Right lung (tissue), 5 donors: ENCODE data around the gene MARCO. TPM values are rescaled to one million over a fixed set of nuclear protein-coding genes. Genes with fewer than 3 reads are reported as not detected.
A peak's percentile ranks its signal among the peaks of the same experiment; 100 is the strongest.
"Not testable (repeated sequence)": the region's sequence is repeated elsewhere in the genome, so short reads cannot be mapped to it uniquely, and the experiment has no call there.

Source experiments
- DNase-seq, 2 donors: peaks; one replicate each; pipeline ENCODE4 v3.0.0-alpha.2; 2013
- polyA plus RNA-seq, 5 donors: library from polyadenylated mRNA; unstranded; fragments of 120-200 nt; gene quantifications; one replicate each; pipeline versions ENCODE4 v1.2.1 to v1.2.3, GENCODE V29; 2013; ENCODE audit warnings: inconsistent platforms in 1 of 5, low replicate concordance in 1 of 5; ENCODE audit not compliant: insufficient read length in 5 of 5, insufficient read depth in 1 of 5

MARCO gene
- polyA plus RNA-seq, 5 donors = 0.31 to 0.48 (median 0.36) TPM; not detected in 1

DNA sequence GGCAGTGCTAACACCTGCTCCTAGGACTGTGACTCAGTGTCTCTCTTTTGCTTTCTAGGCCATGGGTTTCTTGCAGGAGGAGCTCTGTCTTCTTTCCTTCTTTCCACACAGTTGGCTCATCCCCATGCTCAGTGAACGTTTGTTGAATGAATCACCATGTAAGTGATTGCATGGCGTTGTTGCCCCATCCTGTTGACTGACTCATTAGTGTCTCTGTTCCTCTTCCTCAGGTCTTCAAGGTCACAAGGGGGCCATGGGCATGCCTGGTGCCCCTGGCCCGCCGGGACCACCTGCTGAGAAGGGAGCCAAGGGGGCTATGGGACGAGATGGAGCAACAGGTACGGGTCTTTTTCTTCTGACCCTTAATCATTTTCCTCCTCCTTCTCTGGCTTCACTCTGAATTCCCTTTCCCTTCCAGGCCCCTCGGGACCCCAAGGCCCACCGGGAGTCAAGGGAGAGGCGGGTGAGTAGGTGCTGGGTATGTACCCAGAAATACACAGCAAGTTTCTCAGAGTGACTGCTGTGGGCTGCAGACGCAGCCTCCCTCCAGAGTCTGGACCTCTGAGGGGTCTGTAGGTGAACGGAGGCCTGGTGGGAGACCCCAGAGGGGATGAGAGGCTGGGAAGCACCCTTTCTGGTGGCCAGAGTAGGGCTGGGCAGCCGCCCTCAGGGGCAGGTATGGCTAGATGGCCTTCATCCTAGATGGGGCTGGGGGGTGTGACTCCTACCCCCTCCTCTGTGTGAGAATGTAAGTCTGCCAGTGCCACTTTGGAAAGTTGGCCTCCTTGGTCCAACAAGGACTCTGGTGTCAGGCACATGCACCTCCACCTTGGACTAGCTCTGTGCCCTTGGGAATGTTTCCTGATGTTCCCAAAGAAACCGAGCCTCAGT, 32.4 kb downstream of the MARCO start:
- no peak for DNase-seq

DNA sequence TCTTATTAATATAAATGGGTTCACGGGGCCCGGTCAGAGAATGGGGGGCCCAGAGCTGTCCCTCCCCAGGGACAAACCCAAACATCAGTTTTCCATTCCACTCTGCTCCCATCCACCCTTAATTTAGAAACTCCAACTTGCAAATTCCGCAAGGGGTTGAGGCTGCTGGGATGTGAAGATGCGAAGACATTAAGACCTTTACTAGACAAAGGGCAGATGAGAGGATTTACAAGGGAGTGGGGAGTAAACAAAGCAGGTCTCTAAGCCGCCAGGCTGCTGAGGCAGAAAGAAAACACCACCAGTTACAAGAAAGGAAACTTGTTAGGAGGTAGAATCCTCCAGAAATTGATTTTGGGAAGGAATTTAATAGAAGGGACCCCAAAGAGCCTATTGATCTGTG, 33.1 kb downstream of the MARCO start:
- no peak for DNase-seq

DNA sequence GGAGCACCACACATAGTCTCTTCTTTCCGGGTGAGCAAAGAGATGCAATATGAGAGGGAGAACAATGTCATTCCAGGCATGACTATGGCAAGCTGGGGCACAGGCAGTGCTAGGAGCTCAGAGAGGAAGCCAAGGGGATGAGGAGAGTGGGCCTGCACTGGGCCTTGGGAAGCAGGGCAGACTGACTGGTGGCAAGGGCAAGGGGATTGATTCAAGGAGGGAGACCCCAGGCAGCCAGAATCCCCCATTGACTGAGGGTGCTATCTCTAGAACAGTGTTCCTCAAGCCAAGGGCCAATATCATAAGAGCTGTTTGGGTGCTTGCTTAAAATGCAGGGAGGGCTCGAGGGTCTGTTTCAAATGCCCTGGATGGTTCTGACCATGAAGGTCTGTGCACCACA, 36.1 kb downstream of the MARCO start:
- DNase-seq = no peak

DNA sequence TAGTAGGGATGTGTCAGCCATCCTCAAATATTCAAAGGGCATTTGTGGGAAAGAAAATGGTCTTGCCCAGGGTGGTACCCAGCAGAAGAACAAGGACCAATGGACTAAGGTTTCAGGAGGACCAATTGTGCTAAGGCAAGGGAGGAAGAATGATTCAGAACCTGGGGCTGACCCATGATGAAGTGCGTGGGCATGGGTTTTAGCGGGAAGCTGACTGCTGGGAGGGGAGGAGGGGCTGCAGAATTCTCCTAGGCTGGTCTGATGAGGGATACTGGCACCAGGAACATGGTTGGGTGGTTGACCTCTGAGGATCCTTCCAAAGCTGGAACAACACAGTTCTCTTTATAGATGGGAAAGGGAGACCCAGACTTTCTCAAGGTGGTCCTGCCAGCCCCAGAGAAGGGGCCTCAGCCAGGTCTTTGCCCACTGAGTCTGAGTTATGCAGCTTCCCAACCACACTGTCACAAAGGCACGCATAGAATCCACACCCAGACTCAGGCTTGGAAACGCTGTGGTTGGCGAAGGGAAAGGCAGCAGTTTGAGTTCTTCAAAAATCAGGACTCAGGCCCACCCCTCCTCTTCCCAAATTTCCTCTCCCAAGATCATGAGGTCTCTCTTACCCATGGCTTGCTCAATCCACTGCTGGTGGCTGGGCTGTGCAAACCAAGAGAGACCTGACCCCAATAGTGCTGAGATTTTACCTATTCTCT, 37.3 kb downstream of the MARCO start:
- DNase-seq = no peak

DNA sequence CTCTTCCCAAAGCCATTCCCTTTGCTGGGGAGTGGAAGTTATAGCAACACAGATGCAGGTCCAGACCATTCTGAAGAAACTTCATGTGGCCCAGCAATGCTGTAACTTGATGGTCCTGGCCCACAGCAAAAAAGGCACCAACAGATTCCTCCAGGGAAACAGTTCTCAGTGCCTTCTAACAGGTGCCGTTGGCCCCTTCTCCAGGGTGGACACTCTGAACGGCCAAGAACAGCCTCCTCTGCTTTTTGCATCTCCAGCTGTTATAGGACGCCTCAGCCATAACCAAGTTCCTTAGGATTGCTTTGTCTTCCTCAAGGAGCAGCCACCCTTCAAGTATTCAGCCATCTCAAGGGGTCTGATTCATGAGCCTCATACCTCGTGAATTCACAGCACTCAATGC, 38.0 kb downstream of the MARCO start:
- DNase-seq = no peak

DNA sequence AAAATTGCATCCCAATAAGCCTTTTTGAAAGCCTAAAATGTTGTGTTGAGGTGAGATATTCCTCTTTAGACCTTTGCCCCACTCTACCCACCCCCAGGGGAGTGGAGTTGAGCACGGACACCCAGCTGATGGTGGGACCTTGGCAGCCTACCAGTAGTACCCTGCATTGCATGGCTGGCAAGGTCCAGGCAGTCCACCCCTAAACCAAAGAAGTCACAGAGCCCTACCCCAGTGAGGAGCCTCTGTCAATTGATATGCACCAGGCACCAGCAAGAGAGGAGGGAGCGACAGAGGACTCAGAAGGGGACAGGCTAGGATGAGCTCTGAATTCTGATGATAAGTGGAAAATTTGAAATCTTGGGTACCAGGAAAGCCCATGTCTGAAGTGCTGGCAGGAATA, 38.6 kb downstream of the MARCO start:
- no peak for DNase-seq

DNA sequence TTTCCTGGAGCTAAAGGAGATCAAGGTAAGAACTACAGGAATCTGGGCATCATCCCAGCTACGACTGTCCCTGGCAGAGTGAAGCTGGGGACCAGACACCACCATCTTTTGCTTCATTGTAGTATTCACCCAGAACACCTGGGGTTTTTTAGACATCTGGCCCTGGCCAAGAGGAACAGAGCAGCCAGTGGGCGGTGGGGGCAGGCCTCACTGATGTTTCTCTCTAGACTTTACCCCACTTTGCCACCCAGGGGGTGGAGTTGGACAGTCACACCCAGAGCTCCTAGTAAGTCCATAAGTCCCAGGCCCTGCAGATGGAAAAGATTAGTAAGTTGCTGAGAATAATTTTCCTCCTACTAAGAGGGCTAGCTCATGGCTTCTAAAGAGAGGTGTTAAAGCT, 39.6 kb downstream of the MARCO start:
- DNase-seq = no peak

DNA sequence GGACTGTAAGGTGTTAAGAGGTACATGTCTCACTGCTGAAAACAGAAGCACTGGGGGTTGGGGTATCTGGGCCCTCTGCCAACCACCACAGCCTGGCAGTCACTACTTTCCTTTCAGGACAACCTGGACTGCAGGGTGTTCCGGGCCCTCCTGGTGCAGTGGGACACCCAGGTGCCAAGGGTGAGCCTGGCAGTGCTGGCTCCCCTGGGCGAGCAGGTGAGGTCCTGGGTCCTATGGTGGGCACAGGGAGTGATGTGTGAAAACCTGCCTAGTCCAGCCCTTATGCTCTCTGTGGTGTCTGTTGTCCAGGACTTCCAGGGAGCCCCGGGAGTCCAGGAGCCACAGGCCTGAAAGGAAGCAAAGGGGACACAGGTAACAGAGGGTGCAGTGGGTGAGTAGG, 40.0 kb downstream of the MARCO start:
- peak in 1 of 2 donors; percentile 9 for DNase-seq

DNA sequence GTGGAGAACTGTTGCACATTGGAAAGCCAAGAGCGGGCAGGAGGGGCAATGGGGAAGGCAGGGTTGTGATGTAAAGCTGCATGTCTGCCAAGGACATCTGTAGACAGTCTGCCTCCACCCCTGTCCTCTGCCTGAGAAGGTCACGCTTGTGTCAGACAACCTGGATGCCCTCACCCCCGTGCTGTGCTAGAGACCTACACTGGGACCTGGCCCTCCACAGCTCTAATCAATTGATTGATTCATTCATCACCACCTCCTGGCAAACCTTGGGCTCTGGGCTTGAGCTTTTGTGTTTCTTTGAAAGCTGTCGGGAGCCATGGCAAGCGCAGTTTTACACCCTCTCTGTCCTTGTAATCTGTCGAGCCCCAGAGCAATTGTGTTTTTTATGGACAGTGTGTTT, 41.1 kb downstream of the MARCO start:
- DNase-seq = no peak

DNA sequence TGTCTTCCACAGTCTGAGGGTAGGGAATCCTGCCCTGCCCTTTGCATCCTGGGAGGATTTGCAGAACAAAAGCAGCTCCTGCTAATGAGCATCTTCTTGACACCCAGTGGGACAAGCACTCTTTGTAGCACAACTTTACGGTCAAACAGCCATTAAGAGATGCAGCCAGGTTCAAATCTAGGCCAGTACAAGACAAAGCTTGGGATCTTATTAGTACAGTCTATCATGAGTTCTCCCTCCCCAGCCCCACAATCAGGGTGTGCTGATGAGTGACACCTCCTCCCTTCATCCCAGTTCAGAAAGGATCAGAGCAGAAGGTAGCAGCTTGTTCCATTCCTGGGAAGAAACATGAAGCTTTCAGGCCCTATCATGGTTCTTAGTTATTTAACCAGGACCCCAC, 41.9 kb downstream of the MARCO start:
- DNase-seq = no peak

DNA sequence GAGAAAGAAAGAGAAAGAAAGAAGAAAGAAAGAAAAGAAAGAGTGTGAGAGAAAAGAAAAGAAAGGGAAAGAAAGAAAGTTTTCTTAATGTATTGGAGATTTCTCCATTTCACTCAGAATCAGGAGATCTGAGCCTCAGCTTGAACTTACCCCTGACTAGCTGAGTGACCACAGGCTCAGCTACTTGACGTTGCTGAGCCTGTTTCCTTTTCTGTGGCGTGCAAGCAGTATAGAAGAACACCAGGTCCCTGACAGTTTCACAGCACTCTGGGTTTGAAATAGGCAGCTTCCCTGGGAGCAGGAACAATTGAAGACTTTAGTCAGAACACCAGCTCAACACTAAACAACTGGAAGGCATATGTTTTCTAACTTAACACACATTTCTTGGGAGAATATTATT, 44.7 kb downstream of the MARCO start:
- DNase-seq = no peak

DNA sequence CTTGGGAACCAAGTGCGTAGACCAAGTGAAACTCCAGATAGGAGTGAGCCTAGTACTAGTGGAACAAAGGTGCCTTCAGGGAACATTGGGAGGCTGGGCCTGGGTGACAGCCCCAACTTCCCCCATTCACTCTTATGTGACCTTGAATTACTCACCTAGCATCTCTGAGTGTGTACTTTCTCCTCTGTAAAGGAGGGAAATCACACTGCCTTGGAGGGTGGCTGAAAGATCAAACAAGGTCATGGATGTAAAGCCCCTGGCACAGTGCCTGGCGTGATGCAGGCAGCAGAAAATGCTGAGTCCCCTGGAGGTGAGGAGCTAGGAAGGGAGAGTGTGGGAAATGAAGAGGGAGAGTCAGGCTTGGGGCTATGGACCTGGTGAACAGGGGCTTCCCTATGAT, 45.9 kb downstream of the MARCO start:
- DNase-seq = no peak

DNA sequence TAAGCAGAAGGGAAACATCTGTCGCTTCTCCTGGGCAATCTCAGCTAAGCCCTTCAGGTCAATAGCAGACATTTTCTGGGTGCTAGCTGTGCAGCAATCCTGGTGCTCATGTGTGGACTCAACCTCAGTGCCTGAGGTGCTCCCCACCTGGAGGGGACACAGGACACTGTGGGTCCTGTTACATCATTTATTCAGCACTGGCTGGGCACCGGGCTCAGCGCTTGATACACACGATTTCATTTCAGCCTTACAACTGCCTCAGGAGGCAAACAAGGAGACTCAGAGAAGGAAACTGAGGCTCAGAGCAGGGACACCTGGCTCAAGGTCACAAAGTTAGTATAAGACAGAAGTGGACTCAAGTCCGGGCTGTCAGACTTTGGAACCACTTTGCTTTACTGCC, 46.7 kb downstream of the MARCO start:
- DNase-seq = no peak

DNA sequence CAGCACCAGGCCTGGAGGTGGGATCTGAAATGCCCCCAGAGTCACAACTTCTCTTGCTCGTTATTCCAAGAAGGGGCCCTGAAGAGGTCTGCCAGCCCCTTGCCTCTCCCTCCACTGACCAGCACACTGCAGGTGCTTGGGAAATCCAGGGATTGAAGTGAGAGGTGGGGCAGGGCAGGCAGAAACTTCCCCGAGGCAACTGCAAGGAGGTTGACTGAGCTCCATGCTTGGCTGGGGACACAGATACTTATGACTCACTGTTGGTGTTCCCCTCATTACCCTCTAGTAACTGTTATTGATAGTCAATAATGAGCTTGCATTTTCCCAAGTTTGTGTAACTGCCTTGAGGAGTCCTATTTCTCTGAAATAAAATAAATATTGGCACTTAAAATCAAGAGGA, 47.5 kb downstream of the MARCO start:
- no peak for DNase-seq

DNA sequence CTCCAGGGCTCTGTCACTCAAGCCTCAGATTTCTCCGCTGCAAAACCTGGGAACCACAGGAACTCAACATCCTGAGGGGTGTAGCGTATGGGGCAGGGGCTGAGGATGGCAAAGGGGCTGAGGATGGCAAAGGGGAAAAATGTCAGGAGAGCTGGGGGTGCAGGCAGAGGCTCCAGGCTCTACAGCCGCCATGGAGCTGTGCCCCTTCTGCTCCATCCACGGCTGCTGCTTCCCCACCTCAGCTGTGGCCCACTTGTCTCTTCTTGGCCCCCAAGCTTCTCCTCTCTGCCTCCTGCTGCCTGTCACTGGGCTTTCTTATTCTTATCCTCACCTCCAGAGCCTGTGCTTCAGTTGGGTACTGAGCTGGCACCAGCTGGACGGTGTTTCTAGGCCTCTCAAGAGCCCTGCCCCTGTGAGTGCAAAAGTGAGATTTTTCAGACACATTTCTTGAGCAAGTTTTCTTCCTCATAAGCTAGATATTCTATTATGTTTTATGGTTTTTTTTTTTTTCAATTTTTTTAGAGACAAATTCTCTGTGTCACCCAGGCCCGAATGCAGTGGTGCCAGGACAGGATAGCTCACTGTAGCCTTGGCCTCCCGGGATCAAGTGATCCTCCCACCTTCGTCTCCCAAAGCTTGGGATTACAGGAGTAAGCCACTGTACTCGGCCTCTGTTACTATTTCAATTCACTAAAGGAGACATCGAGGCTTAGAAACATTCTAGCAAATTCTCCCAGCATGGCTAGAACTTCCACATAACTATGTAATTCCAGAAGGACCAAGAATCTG, 49.0 kb downstream of the MARCO start:
- DNase-seq = no peak

DNA sequence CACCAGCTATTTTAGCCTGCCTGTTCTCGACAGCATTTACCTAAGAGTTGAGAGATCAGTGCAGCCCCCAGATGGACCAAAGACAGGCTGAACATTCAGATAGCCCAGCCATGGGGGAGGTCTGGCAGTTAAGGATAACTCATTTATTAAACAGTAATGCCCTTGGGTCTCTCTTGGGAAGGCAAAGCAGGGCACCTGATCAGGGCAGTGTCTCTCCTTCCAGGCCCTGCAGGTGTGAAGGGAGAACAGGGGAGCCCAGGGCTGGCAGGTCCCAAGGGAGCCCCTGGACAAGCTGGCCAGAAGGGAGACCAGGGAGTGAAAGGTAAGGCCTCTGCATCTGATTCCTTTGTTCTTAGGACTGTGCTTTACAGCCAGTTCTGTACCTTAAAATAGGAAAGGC, 49.6 kb downstream of the MARCO start:
- DNase-seq = no peak

DNA sequence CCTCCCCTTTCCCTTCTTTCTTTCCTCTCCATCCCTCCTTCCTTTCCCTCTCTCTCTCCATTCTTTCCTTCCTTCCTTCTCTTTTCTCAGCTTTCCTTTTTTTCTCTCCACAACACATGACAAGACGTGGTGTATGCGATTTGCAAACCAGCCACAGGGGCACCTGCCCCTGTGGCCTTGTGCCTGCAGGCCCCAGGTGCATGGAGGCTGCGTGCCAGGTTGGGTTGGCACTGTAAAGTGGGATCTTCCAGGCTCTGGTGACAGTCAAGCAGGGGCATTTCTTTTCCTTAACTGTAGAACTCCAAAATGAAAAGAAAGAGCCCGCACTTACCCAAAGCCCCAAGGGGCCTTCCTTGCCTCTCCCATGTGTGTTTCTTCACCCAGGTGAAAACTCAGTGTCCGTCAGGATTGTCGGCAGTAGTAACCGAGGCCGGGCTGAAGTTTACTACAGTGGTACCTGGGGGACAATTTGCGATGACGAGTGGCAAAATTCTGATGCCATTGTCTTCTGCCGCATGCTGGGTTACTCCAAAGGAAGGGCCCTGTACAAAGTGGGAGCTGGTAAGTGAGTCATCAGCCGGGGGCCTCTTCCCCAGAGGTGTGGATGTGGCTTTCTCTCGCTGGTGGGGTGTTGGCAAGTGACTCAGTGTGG, 50.9 kb downstream of the MARCO start:
- DNase-seq = no peak

DNA sequence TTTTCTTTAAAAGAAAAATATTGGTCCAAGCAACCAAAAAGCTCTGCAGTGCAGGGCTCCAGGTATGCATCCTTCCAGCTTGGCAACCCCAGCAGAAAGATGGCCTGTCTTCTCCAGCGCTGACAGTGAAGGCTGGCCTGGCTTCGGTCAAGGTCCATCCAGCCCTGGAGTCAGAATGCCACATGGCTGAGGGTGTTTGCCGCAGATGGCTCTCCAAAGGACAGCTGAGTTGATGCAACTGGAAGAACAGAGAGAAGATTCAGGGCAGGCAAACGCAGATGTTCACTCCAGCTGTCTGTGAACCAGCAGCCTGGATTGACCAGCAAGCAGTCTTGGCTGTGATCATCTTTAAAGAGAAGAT, 51.4 kb downstream of the MARCO start:
- DNase-seq = no peak

DNA sequence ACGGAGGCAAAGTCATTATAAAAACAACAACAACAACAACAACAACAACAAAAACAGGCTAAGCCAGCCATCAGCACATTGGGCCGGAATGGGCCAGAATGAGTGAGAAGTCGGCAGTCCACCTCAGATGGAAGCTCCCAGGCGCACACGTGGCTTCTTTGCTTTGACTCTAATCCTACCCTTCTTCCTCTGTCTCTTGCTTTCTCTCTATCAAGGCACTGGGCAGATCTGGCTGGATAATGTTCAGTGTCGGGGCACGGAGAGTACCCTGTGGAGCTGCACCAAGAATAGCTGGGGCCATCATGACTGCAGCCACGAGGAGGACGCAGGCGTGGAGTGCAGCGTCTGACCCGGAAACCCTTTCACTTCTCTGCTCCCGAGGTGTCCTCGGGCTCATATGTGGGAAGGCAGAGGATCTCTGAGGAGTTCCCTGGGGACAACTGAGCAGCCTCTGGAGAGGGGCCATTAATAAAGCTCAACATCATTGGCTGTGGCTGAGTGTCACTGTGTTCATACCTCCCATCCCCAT, 52.2 kb downstream of the MARCO start:
- no peak for DNase-seq

DNA sequence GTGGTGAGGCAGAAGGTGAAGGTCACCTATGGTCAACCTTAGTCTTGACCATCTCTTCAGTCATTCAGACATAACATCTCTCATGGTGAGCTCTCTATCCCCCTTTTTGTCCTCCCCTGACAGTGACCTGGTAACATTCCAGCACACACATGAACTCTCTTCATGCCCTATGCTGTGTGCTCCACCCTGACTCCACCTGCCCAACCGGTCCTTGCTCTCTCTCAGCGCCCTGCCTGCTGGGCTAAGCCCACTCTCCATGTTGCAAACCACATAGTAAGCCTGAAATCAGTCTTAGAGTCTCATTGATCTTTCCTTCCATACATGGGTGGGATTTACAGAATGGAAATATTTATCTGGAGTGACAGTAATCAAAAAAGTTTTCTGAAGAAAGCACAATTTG, 52.8 kb downstream of the MARCO start:
- DNase-seq = no peak

DNA sequence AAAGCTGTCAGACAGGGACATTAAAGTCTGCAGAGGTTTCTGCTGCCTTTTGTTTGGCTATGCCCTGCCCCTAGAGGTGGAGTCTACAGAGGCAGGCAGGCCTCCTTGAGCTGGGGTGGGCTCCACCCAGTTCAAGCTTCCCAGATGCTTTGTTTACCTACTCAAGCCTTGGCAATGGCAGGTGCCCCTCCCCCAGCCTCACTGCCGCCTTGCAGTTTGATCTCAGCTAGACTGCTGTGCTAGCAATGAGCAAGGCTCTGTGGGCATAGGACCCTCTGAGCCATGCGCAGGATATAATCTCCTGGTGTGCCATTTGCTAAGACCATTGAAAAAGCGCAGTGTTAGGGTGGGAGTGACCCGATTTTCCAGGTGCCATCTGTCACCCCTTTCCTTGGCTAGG, 61.9 kb downstream of the MARCO start:
- not testable (repeated sequence) for DNase-seq

DNA sequence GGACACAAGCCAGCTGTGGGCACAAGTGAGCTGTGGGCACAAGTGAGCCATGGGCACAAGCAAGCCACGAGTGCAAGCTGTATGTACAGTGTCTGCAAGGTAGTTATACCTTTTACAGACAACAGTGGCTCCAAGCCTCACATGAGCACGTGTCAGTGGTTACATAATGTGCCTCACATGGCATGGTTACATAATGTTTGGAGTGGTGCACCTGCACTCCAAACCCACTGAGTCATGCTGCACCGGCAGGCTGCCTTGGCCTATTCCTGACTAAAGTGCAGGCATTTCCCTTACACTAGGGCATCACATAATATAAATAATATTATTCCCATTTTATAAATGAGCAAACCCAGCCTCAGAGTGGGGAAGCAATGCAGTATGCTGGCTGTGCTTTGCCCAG, 62.6 kb downstream of the MARCO start:
- no peak for DNase-seq
